Calu3 (cell line): ENCODE measurements around the gene SMYD5. TPM values are rescaled to one million over a fixed set of nuclear protein-coding genes. Genes with fewer than 3 reads are reported as not detected.
A peak's percentile ranks its signal among the peaks of the same experiment; 100 is the strongest.

Experiments used
- BruUV-seq: library from RNA; stranded (reverse); fragments of 400-500 nt; replicated peaks from 2 replicates; lab custom pipeline; 2021; lab: Mats Ljungman, UMichigan
- CTCF ChIA-PET: fragments of 300-600 bp; sonication (Branson Sonifier 250); formaldehyde crosslinking; loops from one replicate; lab custom pipeline; 2022; ENCODE audit warnings: antibody characterized with exemption; lab: Charles Lee
- DNase-seq: peaks from one replicate; pipeline ENCODE4 v3.0.0; 2022
- H3K27ac Mint-ChIP-seq: one replicate; pipeline ENCODE4 v1.8.0; 2022; ENCODE audit warnings: mixed read lengths; ENCODE audit not compliant: unreplicated experiment
- H3K27me3 Mint-ChIP-seq: one replicate; pipeline ENCODE4 v1.8.0; 2022; ENCODE audit warnings: mixed read lengths; ENCODE audit not compliant: unreplicated experiment
- H3K36me3 Mint-ChIP-seq: one replicate; pipeline ENCODE4 v1.8.0; 2022; ENCODE audit warnings: mild to moderate bottlenecking, moderate library complexity, mixed read lengths; ENCODE audit not compliant: insufficient read depth, unreplicated experiment
- H3K4me1 Mint-ChIP-seq: one replicate; pipeline ENCODE4 v1.8.0; 2022; ENCODE audit warnings: mild to moderate bottlenecking, low read depth, mixed read lengths; ENCODE audit not compliant: unreplicated experiment
- H3K4me3 Mint-ChIP-seq: one replicate; pipeline ENCODE4 v1.8.0; 2022; ENCODE audit warnings: mild to moderate bottlenecking, low read depth, moderate library complexity, mixed read lengths; ENCODE audit not compliant: unreplicated experiment
- H3K9me3 Mint-ChIP-seq: one replicate; pipeline ENCODE4 v1.8.0; 2022; ENCODE audit warnings: low read depth, mixed read lengths; ENCODE audit not compliant: unreplicated experiment
- CTCF ChIP-seq: fragments of 200-600 bp; IDR thresholded peaks from one replicate; pipeline ENCODE4 v1.8.0; 2022; ENCODE audit warnings: antibody characterized with exemption; ENCODE audit not compliant: unreplicated experiment
- intact Hi-C: fragments of 100-400 bp; cut with micrococcal nuclease; formaldehyde crosslinking; loops from one replicate; pipeline ENCODE4 v1.10.0; 2022; ENCODE audit not compliant: unreplicated experiment
- total RNA-seq: library from RNA; stranded (reverse); gene quantifications from 2 replicates; pipeline ENCODE4 v1.2.3, GENCODE V29; 2022

SMYD5 gene
- total RNA-seq, 1 experiment from 2014 or later: 32.1 TPM

- peaks cover 31% of the 10 kb centered on the region for H3K36me3 Mint-ChIP-seq
- BruUV-seq: TSS peak; percentile 59
- no peak for DNase-seq
- H3K27ac Mint-ChIP-seq: no peak overlapping the region
- CTCF ChIA-PET: no interaction called here
- H3K4me1 Mint-ChIP-seq: peaks cover 22% of the 10 kb centered on the region
- intact Hi-C loops: no loop called here
- no peaks in the 10 kb centered on the region for H3K9me3 Mint-ChIP-seq
- no peak for TF ChIP-seq CTCF
- peak overlapping the region; percentile 96 for H3K4me3 Mint-ChIP-seq
- H3K27me3 Mint-ChIP-seq: no peaks in the 10 kb centered on the region
Measured at GRCh38 chr2:73269686-73270465, 55.8 kb downstream of the SMYD5 start.

GRCh38 chr2:73272270-73272669 lies 58.2 kb downstream of the SMYD5 start:
- no peak for DNase-seq
- no peaks in the 10 kb centered on the region for H3K9me3 Mint-ChIP-seq
- CTCF ChIA-PET: no interaction called here
- H3K4me1 Mint-ChIP-seq: peaks cover 14% of the 10 kb centered on the region
- H3K27ac Mint-ChIP-seq: no peak overlapping the region
- H3K27me3 Mint-ChIP-seq: no peaks in the 10 kb centered on the region
- no peak overlapping the region for H3K4me3 Mint-ChIP-seq
- intact Hi-C loops: no loop called here
- no peak for TF ChIP-seq CTCF
- peaks cover 31% of the 10 kb centered on the region for H3K36me3 Mint-ChIP-seq
- no TSS peak for BruUV-seq

Other genes starting within 250 kb of the SMYD5 start
- gene SFXN5, start 142.5 kb upstream of the SMYD5 start, total RNA-seq: 11.3 and 16.4 TPM in 2 replicates
- 20.2 and 27.1 TPM in 2 replicates for gene RAB11FIP5, start 101.3 kb upstream of the SMYD5 start, total RNA-seq
- gene NOTO, start 11.7 kb upstream of the SMYD5 start, total RNA-seq: not detected in 2 replicates
- gene PRADC1, start 19.0 kb downstream of the SMYD5 start, total RNA-seq: 13.2 and 13.8 TPM in 2 replicates
- 394 and 403 TPM in 2 replicates for gene CCT7, start 20.1 kb downstream of the SMYD5 start, total RNA-seq
- 15.0 and 16.1 TPM in 2 replicates for gene FBXO41, start 70.2 kb downstream of the SMYD5 start, total RNA-seq
- gene EGR4, start 79.3 kb downstream of the SMYD5 start, total RNA-seq: 0.68 and 0.81 TPM in 2 replicates
- gene ALMS1, start 171.6 kb downstream of the SMYD5 start, total RNA-seq: 15.8 and 16.1 TPM in 2 replicates